NCI-H82 (cell line): Measurements from ENCODE around the gene MICAL2.

Experiments used
- DNase-seq: peaks from one replicate; lab custom pipeline; 2025; lab: John Stamatoyannopoulos, UW

MICAL2 gene

DNA sequence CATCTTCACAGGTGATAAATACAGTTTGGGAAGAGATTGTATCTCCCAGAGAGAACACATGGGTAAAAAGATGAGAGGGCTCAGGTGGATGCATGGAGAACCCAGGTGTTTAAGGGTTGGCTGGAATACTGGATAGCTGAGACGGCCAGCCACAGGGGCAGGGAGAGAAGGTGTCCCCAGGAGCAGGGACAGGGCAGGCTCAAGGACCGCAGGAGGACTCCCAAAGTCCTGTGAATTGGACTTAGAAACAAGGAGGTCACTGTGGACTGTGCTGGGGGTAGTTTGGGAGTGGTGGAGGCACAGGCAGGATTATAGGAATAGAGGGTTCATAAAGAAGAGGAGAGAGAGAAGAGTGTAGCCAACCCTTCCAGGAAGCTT, 163.2 kb downstream of the MICAL2 start:
- DNase-seq = no peak

DNA sequence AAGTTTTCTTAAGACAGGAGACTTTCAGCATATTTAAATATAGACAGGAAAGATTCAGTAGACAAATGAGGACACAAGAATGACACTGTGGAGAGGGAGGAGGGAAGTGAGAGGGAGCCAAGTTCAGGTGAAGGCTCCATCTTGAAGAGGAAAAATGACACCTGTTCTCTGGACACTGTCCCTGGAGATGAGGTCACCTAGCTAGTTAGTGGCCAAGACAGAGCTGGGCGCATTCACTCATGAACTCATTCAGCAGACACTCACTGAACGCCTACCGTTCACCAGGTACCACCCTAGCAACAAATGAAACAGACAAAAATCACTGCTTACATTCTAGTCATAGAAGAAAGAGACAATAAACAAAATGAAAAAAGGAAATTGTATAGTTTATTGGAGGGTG, 163.7 kb downstream of the MICAL2 start:
- no peak for DNase-seq

DNA sequence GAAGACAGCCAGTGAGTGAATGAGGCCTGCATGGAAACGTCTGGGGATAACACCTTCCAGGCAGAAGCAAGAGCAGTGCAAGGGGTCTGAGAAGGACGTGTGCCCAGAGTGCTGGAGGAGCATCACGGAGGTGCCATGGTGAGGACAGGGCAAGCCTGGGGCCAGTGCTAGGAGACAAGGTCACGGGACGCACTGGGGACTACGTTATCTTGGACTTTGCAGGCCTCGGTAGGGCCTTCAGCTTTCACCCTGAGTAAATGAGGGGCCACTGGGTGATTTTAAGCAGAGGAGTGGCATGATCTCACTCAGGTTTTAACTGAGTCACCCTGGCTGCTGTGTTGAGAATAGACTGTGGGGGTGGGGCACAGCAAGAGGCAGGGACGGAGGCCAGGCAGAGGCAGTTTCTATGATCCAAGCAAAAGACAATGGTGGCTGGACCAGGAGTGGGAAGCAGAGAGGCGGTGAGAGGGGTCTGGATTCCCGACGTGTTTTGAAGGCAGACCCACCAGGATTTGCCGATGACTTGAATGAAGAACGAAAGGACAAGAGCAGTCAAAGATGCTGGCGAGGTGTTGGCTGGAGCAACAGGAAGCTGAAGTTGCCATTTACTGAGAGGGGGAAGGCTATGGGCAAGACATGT, 164.3 kb downstream of the MICAL2 start:
- DNase-seq = no peak

DNA sequence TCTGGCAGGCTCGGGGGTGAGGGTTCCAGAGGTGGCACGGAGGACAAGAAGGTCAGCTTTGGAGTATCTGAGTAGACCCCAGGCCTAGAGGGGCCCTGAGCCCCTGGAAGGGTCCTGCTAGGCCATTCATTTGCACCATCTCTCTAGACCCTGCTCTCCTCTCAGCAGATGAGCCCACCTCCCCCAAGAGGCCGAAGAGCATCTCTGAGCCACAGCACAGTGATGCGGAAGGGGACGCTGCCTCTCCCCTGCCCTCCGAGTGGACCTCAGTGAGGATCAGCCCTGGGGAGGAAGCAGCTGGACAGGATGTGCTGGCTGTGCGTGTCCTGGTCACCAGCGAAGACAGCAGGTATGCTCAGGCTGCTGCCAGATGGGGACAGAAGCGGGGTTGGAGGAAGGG, 165.4 kb downstream of the MICAL2 start:
- no peak for DNase-seq

GRCh38 chr11:12276356-12276755, 166.0 kb downstream of the MICAL2 start:
- no peak for DNase-seq

DNA sequence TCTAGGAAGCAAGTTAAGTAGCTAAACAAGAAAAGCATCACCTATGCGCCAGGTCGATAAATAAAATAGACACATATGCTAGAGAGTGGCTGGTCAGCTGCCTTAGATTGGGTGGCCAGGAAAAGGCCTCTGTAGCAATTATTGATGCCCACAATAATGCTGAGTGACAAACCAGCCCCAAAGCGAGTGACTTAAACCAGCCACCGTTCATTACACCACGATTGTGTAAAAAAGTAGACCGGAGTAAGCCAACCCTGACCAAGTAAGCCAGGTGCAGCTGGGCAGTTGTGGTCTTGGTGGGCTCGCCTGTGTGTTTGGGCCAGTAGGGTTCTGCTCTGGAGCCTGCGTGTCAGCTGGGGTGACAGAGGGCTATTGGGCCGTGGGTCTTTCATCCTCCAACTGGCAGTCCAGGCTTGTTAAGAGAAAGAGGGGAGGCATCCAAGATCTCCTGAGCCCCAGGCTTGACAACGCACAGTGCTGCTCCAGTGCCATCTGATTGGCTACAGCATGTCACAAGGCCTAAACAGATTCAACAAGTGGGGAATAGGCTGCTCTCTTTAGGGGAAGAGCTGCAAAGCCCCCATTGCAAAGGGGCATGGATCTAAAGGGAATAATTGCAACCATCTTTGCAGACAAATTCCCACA, 166.6 kb downstream of the MICAL2 start:
- no peak for DNase-seq

GRCh38 chr11:12278766-12279671, 168.6 kb downstream of the MICAL2 start:
- DNase-seq = no peak

DNA sequence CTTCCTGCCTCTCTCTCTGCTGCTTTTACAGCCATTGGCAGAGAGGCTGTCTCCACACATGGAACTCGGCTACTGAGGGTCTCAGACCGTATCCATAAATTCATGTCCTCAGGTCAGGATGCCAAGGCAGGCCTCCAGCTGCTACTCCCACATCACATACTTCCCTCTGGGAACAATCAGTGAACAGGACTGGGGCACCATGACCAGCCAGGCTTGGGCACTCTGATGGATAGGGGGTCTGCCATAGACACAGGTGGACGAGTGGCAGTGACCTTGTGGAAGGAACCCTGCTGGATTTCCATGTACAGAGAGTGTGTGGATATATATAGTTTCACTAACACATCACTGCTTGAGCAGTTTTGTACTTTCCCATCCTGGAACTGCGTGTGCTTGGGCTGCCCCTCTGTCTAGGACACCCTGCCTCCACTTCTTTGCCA, 169.3 kb downstream of the MICAL2 start:
- no peak for DNase-seq

- DNase-seq = no peak
These were observed 169.9 kb downstream of the MICAL2 start for GRCh38 chr11:12280199-12280837.

- no peak for DNase-seq
These were observed 170.6 kb downstream of the MICAL2 start for GRCh38 chr11:12280838-12281565.

DNA sequence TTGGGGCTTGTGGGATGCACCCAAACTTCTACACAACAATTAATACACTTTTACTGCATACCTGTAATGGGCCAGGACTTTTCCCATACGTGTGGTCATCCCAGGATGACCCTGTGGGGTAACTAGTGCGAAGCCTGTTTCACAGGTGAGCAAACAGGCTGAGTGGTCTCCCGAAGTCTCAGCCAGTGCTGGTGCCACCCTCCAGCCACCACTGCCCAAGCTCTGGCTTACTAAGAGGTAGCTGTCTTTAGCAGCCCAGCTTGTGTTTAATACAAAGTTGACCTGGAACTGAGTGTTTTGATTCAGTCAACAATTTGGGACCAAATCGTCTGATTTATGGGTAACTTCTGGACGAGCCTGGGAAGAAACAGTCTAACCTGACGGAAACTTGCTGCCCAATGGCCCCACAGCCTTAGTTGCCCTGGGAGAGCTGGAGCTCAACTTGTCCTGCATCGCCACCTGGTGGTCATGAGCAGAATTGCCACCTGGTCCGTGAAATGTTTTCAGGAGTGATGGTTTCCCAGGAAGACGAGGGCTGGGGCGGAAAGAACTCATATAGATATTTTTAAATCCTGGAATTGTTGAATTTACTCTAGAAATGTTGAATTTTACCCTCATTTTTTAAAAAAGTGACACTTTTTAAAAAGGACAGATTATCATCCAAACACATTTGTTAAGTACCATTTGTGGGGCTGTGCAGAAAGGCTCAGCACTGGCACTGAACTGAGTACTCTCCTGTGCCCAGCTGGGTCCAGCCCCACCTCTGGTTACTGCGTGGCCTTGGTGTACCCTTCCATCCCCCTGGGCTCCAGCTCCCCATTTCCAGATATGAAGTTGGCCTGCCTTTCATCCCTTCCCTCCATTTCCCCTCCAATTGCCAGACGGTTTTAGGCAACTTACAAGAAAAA, 171.4 kb downstream of the MICAL2 start:
- DNase-seq = peak; percentile 79

DNA sequence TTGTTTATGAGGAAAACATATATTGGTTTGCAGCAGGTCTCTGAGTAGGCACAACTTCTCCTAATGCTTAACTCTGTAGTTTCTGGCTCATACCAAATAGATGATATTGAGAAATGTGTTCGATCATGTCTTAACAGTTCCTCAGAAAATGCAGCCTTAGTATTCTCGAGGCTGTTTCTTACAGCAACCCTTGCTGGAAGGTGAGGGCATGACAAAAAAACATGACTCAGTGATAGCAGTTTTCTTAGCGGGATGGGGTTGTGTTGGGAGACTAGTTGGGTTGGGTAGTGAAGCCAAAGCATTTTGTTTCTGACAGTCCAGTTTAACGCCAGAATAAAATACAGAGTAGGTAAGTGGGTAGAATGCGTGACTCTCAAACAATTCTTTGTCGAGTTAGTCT, 172.3 kb downstream of the MICAL2 start:
- no peak for DNase-seq

- DNase-seq = no peak
These were observed 174.1 kb downstream of the MICAL2 start for GRCh38 chr11:12284316-12285050.

- no peak for DNase-seq
These were observed 174.7 kb downstream of the MICAL2 start for GRCh38 chr11:12285106-12285505.

DNA sequence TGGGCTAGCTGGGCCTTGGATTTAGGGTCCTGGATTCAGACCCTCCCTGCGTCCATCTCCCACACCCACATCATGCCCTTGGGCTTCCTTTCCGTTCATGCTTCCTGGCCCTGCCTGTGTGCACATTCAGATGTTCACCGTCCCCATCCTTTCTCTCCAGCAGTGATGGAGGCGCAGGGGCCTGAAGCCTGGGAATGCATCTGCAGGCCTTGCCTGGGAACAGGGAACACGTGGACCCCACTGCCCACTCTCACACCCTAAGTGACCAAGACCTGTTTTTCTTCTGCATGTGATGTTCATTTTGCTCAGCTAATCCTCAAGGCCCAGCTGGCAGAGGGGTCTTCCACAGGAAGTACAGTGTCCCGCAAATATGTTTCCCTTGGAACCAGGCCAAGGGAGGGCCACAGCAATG, 175.4 kb downstream of the MICAL2 start:
- no peak for DNase-seq

DNA sequence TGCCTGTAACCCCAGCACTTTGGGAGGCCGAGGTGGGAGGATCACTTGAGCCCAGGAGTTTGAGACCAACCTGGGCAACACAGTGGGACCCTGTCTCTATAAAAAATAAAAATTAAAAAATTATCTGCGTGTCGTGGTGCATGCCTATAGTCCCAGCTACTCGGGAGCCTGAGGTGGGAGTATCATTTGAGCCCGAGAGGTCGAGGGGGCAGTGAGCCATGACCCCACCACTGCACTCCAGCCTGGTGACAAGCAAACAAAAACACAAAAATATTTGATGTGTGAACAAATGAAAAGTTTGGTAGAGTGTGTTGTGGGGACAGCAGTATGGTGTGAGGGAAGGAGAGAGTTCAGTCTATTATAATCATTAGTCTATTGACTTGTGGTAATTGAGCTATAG, 176.2 kb downstream of the MICAL2 start:
- no peak for DNase-seq

- no peak for DNase-seq
These were observed 176.6 kb downstream of the MICAL2 start for GRCh38 chr11:12287009-12287373.

DNA sequence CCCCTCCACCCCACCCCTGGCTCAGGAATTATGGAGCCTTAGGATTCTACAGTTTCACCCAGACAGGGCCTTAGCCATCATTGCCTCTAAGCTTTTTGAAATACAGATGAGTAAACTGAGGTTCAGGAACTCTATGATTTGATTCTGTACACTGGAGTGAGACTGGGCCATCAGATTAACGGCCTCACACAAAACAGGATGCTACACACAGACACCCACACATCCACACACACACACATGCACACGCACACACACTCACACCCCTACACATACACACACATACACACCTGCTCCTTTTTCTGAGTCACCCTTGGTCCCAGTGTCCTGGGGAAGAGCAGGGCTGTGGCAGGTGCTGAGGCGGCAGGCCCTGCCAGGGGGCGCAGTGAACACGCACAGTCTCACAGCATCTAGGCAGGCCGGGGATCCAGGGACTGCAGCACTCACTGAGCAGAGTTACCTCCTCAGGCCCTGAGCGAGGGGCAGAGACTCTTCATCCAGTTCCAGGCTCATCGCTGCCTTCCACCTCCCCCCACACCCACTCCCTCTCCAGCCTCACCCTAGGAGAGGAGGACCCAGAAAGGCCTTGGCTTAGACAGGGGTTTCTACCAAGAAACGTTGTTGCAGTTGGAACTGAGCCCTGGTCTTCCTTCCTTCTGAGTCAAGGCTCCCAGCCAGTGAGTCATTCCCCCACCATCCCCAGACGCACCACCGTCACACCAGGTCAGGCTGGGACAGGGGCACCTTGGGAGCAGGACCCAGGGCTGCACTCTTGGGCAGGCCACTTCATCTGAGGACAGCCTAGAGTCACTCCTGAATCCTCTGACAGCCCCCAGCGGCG, 177.2 kb downstream of the MICAL2 start:
- peak; percentile 68 for DNase-seq
